ENCODE data around the gene ARMCX5. TPM values are rescaled to one million over a fixed set of nuclear protein-coding genes. Genes with fewer than 3 reads are reported as not detected.

The ARMCX5 gene
- 15.0 and 16.4 TPM in 2 replicates for total RNA-seq

GRCh38 chrX:102599084-102599950, at the start of gene ARMCX5:
TSS of gene ARMCX5 (plus strand) at chrX:102599515. CDS start at chrX:102602142, 2,627 bp downstream.

GRCh38 chrX:102651242-102652011, 52.1 kb downstream of the ARMCX5 start, which contains the start of gene GPRASP1:
TSS of gene GPRASP1 (plus strand) at chrX:102651483. CDS start at chrX:102653914, 2,431 bp downstream.

Other genes with a start within 250 kb of the ARMCX5 start
- gene NXF2B, start 159.5 kb upstream of the ARMCX5 start, total RNA-seq, result not detected in 2 replicates
- not detected in 2 replicates for gene TCP11X2, start 127.7 kb upstream of the ARMCX5 start, total RNA-seq
- 0.73 and 2.5 TPM in 2 replicates for gene TMSB15A, start 82.8 kb upstream of the ARMCX5 start, total RNA-seq
- 2.8 and 4.6 TPM in 2 replicates for gene GPRASP1, start 52.0 kb downstream of the ARMCX5 start, total RNA-seq
- 14.2 and 17.8 TPM in 2 replicates for gene GPRASP2, start 112.9 kb downstream of the ARMCX5 start, total RNA-seq
- gene GPRASP3, start 121.2 kb downstream of the ARMCX5 start, total RNA-seq, result 5.9 and 6.6 TPM in 2 replicates

Data from smooth muscle cell of the pulmonary artery (primary cell).